GM18517 (cell line): ENCODE data around the gene KCNK17.

Experiments used
- ATAC-seq: cut with Tn5 transposase; IDR thresholded peaks from one replicate; pipeline ENCODE4 v1.9.1; 2021; ENCODE audit warnings: mild to moderate bottlenecking, moderate library complexity; ENCODE audit not compliant: unreplicated experiment

Gene KCNK17

DNA sequence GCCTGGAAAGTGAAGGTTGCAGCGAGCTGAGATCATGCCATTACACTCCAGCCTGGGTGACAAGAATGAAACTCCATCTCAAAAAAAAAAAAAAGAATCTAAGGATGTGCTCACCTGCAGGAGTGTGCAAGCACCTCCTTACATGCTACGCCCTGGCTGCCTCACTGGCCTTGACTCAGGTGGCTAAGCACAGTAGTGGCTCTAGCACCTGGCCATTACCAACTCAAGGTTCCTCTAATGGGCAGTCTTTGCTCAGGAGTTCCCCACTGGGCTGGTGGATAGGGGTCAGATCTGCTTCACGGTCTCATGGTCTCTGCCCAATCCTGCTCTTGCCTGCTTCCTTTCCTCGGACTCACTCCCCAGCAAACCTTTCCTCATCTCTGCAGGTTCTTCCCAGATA is 39.7 kb downstream of the KCNK17 start:
- ATAC-seq: no peak

DNA sequence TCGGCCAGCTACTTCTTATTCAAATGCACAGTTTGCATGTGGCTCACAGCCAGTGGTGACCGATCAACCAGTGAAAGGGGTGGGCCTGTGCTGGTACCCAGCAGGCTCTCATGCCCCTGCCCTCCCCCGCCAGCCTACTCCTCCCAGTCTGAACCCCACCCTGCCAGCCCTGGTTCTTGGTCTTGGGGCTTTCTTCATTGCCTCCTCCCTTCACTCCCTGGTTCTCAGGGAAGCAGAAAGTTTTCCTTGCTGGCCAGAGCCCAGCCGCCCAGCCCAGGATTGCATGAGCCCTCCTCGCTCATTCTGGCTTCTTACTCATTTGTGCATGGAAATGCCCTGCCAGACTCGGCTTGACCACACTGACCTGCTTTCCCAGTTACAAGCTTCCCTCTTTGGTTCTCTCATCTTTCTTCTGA is 40.8 kb downstream of the KCNK17 start:
- ATAC-seq: no peak

GRCh38 chr6:39269961-39270360 is 44.3 kb downstream of the KCNK17 start:
- no peak for ATAC-seq

DNA sequence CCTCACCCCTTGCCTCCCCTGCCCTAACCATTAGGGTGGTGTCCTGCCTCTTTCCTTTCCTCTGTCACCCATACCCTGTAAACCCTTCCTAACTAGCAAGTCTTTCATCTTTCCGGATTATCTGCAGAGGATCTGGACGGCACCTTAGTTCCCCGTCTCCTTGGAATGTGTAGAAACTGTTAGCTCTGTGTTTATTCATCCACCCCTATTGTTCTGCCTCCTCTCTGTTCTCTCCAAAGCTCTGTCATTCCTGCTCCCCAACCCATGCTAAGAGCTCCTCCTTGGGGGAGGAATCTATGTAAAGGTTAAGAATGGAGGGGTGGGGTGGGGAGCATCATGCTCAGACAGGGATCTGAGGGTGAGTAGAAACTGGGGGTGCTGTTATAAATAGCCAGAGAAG is 45.5 kb downstream of the KCNK17 start:
- no peak for ATAC-seq

- no peak for ATAC-seq
Observed at GRCh38 chr6:39268171-39268570, 46.0 kb downstream of the KCNK17 start.

GRCh38 chr6:39266782-39267355 is 47.4 kb downstream of the KCNK17 start:
- no peak for ATAC-seq

DNA sequence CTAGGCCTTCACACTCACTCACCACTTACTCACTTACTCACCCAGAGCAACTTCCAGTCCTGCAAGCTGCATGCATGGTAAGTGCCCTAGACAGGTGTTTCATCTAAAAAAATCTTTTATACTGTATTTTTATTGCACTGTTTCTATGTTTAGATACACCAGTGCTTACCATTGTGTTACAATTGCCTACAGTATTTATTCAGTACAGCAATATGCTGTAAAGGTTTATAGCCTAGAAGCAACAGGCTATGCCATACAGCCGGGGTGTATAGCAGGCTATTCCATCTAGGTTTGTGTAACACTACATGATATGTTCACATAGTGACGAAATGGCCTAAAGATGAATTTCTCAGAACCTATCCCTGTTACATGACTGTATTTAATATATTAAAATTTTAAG is 47.8 kb downstream of the KCNK17 start:
- ATAC-seq: no peak

GRCh38 chr6:39263303-39264037 is 50.7 kb downstream of the KCNK17 start:
- ATAC-seq: no peak

DNA sequence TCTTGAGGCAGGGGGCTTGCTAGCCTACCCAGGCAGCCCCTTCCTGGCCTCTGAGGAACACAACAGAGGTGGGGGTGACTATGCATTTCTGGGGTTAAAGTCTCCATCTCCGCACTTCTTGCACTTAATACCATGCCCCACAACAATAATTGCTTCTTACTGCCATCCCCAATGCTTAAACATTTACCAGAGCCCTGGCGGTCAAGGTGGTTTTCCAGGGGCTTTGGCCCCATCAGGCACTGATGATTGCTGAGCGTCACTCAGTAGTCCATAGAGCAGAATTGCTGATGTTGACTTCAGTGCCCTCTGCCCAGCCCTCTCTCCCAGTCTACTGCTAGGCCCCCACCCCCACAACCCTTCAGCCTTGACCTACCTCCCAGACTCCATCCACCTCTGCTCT is 52.5 kb downstream of the KCNK17 start:
- ATAC-seq: no peak

GRCh38 chr6:39260953-39261352 is 53.3 kb downstream of the KCNK17 start:
- no peak for ATAC-seq

- ATAC-seq: no peak
Observed at GRCh38 chr6:39260456-39260855, 53.8 kb downstream of the KCNK17 start.

DNA sequence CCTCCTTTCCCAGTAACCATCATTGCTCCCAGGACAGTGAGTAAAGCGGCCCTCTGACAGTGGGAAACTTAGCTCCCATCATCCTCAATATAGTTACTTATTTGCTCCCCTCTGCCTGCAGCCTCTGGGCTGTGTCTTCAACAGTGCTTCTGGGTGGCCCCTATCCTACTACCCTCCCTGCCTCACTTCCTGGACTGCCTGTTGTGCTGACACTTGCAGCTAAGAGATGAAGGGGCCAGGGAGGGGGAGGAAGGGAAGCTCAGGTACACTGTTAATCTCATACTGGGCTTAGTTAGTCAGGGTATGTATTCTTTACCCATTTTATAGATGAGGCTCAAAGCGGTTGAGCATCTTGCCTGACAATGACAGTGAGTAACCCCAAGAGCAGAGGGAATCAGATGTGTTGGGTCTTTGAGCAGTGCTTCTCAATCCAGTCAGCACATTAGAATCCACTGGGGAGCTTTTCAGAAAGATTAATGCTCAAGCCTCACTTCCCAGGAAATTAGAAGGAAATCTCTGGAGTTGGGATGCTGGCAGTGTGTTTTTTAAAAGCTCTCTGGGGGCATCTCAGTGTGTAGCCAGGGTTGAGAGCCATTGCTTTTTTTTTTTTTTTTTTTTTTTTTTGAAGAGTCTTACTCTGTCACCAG is 57.8 kb downstream of the KCNK17 start:
- ATAC-seq: no peak

DNA sequence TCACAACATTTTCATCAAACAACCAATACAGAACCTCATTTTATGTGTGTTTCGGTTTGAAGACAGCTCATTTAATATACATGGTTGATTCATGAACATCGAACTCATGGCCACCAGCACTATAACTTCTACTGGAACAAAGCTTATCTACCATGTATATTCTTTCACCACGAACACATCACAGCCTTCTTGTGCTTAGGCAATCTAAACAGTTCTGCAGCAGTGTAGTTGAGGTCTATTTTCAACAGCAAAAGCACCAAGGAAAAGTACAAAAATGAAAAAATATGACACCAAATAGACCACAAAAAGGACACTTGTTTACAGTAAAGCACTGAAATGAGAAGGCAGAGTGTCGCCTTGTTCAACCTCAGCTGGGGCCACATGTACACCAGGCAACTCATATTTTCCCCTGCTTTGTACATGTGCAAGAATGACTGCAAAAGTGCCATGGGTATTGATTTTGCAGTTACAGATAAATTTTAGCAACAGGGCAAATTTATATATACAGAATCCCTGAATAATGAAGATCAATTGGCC is 59.2 kb downstream of the KCNK17 start:
- no peak for ATAC-seq

GRCh38 chr6:39251406-39251805 is 62.8 kb downstream of the KCNK17 start:
- no peak for ATAC-seq

DNA sequence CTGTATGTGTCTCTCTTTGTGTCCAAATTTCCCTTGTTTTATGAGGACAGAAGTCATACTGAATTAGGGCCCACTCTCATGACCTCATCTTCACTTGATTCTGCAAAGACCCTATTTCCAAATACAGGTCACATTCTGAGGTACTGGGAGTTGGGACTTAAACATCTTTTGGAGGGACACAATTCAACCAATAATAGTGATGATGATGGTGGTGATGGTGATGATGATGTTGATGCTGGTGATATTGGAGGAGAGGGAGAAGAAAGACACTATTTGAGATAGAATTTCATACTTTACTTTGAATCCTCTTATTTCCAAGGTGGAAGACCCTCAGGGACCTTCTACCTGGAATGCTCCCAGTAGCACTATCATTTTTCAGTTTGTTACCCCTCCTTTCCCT is 63.7 kb downstream of the KCNK17 start:
- ATAC-seq: no peak

- ATAC-seq: no peak
Observed at GRCh38 chr6:39249278-39249677, 64.9 kb downstream of the KCNK17 start.
